ENCODE measurements around the gene CHODL.

The CHODL gene

DNA sequence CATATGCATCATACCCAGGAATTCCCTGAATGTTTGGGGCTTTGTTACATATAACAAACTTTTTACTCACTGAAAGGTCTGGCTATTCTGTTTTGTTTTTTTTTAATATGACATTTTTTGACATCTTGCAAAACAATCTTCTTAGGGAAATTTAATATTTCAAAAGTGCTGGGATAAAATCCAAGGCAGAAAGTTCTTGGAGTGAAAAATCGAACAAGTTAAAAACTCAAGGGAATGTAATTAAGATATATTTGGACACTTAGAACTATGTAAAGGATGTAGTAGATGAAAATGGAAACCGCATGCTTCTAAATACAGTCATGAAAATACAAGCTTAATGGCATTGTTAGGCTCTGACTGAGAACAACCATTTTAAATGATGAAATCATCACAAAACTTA lies 8.6 kb downstream of the CHODL start:
- TF ChIP-seq, protein P1, sequence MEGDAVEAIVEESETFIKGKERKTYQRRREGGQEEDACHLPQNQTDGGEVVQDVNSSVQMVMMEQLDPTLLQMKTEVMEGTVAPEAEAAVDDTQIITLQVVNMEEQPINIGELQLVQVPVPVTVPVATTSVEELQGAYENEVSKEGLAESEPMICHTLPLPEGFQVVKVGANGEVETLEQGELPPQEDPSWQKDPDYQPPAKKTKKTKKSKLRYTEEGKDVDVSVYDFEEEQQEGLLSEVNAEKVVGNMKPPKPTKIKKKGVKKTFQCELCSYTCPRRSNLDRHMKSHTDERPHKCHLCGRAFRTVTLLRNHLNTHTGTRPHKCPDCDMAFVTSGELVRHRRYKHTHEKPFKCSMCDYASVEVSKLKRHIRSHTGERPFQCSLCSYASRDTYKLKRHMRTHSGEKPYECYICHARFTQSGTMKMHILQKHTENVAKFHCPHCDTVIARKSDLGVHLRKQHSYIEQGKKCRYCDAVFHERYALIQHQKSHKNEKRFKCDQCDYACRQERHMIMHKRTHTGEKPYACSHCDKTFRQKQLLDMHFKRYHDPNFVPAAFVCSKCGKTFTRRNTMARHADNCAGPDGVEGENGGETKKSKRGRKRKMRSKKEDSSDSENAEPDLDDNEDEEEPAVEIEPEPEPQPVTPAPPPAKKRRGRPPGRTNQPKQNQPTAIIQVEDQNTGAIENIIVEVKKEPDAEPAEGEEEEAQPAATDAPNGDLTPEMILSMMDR (IDR thresholded peaks at IDR 0.05; ENCODE audit: insufficient read depth, missing control alignments), result no peak
- DNase-seq (ENCODE audit: insufficient read length, low spot score) (no peak), FAIRE-seq (no peak)

DNA sequence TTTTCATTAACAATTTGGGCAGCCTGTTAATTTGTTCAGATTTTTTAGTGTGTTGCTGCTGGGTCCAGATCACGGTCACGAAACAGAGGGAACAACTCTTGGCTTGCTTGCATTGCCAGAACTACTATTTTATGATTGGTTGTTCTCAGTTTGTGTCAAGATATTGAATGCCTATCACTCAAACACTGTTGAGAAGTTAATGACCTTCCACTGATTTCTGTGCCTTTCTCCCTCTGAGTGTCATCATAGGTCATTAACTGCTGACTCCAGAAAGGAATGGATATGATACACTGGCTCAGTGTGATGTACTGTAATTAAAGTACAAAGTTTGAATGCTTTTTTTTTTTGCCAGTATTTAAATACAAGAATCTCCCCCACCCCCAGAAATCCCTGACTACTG lies 9.2 kb downstream of the CHODL start:
- TF ChIP-seq, protein P1 (IDR thresholded peaks at IDR 0.05; ENCODE audit: insufficient read depth, missing control alignments), result no peak
- DNase-seq (ENCODE audit: insufficient read length, low spot score), result no peak
- no peak for FAIRE-seq

DNA sequence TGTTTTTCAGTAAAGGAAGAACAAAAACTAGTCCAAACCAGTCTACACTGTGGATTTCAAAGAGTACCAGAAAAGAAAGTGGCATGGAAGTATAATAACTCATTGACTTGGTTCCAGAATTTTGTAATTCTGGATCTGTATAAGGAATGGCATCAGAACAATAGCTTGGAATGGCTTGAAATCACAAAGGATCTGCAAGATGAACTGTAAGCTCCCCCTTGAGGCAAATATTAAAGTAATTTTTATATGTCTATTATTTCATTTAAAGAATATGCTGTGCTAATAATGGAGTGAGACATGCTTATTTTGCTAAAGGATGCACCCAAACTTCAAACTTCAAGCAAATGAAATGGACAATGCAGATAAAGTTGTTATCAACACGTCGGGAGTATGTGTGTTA lies 21.3 kb downstream of the CHODL start:
- DNase-seq (ENCODE audit: insufficient read length, low spot score) (no peak), FAIRE-seq (no peak)
- TF ChIP-seq, protein P1 (IDR thresholded peaks at IDR 0.05; ENCODE audit: insufficient read depth, missing control alignments), result peak; percentile 25

DNA sequence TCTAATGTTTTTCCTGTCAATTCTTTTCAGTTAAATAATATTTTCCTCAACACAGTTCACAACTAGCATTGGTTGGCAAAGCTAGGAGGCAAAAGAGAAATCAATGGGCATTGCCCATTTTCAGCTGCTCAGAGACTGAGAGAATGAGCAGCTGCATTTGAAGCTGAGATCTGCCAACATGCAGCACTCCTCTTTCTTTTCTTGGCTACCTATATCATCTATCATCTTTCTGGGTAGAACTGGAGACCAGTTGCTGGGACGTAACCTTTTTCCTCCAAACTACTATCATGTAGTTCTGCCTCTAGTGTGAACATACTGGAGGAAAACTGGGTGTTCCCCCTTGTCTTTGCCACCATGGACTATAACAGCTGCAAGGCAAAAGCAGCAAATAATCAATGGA lies 22.9 kb downstream of the CHODL start:
- TF ChIP-seq, protein P1 (IDR thresholded peaks at IDR 0.05; ENCODE audit: insufficient read depth, missing control alignments), result no peak

DNA sequence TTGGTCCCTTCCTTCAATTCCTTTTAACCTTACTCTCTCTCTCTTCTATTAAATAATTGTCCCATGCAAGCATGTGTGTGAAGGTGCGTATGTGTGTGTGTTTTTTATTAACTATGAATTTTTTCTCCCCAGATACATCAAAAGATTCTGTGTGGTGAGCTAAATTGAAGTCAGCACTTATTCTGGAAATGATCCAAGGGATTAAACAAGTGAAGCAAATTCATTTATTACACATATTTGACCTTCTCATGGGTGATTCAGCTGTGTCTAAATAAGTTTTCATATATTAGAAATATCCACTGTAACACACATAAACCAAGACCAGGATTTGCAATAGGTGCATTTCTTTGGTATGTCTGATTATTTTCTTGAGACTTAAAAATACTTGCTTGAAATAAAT lies 24.3 kb downstream of the CHODL start:
- no peak for FAIRE-seq
- no peak for DNase-seq (ENCODE audit: insufficient read length, low spot score)
- TF ChIP-seq, protein P1 (IDR thresholded peaks at IDR 0.05; ENCODE audit: insufficient read depth, missing control alignments), result no peak

More for the DNA sequence above, 22.9 kb downstream of the CHODL start:
- no peak for FAIRE-seq
- DNase-seq (ENCODE audit: insufficient read length, low spot score), result no peak

DNA sequence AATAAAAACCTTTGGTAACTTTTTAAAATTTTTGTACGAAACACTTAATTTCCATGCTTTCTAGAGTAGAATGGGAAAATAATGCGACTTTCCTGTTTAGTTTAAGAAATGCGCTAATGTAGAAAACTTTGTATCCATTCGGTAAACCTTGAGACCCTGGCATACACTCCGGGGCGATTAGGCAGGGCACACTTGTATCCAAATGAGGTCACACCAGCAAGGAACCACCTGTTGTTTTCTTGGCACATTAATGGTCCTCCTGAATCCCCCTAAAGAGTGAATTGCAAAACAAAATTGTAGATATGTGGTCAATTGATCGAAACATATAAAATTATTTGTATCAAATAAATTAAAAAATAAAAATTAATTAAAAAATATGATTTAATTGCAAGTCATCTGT lies 25.2 kb downstream of the CHODL start:
- FAIRE-seq (no peak), DNase-seq (ENCODE audit: insufficient read length, low spot score) (no peak)
- TF ChIP-seq, protein P1 (IDR thresholded peaks at IDR 0.05; ENCODE audit: insufficient read depth, missing control alignments), result no peak

DNA sequence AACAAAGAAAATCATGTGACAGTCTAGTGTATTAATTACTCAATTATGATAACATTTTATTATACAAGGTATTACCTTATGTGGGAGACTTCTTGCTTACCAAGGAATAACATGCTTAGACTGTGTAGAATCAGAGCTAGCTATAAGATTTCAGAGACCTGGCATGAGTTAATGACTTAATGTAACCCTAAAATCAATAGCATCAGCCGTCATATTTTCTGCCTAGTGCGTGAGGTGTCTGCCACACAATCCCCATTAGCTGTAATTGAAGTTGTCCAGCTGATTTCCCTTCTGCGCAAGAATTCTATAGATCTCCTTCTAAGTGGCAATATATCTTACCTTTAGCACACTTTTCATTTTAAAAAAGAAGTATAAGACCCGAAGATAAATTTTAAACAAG lies 28.8 kb downstream of the CHODL start:
- TF ChIP-seq, protein P1 (IDR thresholded peaks at IDR 0.05; ENCODE audit: insufficient read depth, missing control alignments), result no peak
- DNase-seq (ENCODE audit: insufficient read length, low spot score) (no peak), FAIRE-seq (peak; percentile 93)

All from D721Med (cell line).